SK-N-MC (cell line): ENCODE data around the gene BCAS3.

Experiments used
- EZH2 ChIP-seq: fragments of 200-600 bp; sonication (generic); IDR thresholded peaks from one replicate; pipeline ENCODE4 v1.6.1; 2017; ENCODE audit warnings: antibody characterized with exemption
- FOXP2 ChIP-seq: optimal IDR thresholded peaks from 2 replicates; pipeline ENCODE3; 2011; ENCODE audit warnings: mild to moderate bottlenecking, moderate library complexity; ENCODE audit not compliant: insufficient read depth; ENCODE audit errors: extremely low read length, control extremely low read depth
- POLR2AphosphoS5 ChIP-seq: IDR thresholded peaks from 2 replicates; pipeline ENCODE4 v1.6.1; 2012; ENCODE audit warnings: mild to moderate bottlenecking, low read depth, low read length, borderline replicate concordance

DNA sequence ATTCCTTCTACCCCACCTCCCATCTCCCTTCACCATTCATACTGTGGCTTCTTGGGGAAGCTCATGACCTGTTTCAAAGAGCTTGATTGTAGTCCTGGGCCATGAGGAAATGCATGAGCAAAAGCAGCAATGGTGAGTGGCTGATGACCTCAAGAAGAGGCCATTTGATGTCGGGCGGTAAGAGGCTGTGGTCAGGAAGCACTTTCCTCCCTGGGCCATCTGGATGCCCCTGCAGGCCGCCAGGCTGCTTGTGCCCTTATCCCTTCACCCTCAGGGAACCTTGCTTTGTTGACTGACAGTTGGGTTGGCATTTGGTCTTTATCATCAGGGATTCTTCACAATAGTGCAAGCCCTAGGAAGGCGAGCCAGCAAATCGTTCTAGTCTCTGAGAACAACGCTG, 643.7 kb downstream of the BCAS3 start:
- TF ChIP-seq POLR2AphosphoS5 (no peak), EZH2 (no peak), FOXP2 (no peak)
